Measurements from ENCODE around the gene ELFN1. TPM values are rescaled to one million over a fixed set of nuclear protein-coding genes. Genes with fewer than 3 reads are reported as not detected.

ELFN1 gene
- polyA plus RNA-seq, 1 of the 3 experiments (the other 2 are of a cell fraction) = 0.05 TPM

DNA sequence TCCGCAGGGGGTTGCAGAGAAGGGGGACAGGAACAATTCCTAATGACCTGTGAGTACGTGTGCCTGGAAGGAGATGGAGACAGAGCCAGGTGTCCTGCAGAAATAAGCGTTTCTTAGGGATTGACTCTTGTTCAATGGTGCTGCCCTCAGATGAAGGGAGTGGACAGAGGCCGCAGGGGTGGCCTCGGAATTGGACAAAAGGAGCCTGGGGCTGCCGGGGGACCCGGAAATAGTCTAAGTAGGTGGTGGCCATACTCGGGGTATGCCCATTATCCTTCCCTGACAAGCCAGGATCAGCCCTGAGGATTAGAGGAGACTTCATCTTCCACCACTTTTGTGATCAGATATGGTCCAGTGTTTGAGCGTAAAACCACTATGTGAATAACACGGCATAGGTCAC is 39.2 kb downstream of the ELFN1 start:
- H3K27ac ChIP-seq (ENCODE audit: low read depth in 2 of 2, low read length in 1 of 2) = no peak overlapping the region

More for the DNA sequence above, 39.2 kb downstream of the ELFN1 start:
- DNase-seq = peak; percentile 26
- TF ChIP-seq TAF1 (IDR thresholded peaks at IDR 0.05; ENCODE audit: borderline replicate concordance, low read depth, low read length) (no peak), SIN3A (IDR thresholded peaks at IDR 0.05; ENCODE audit: borderline replicate concordance, low read depth, low read length) (no peak), NFIC (IDR thresholded peaks at IDR 0.05; ENCODE audit: borderline replicate concordance) (no peak), ZBTB33 (IDR thresholded peaks at IDR 0.05; ENCODE audit: borderline replicate concordance, low read depth) (no peak), NRF1 (IDR thresholded peaks at IDR 0.05; ENCODE audit: low read depth, low read length) (no peak), CHD2 (IDR thresholded peaks at IDR 0.05; ENCODE audit: low read length, partially characterized antibody) (no peak), FOSL2 (IDR thresholded peaks at IDR 0.05; ENCODE audit: borderline replicate concordance, low read depth) (no peak), IRF3 (IDR thresholded peaks at IDR 0.05; ENCODE audit: low read depth, low read length) (no peak)
- TF ChIP-seq, protein P1, sequence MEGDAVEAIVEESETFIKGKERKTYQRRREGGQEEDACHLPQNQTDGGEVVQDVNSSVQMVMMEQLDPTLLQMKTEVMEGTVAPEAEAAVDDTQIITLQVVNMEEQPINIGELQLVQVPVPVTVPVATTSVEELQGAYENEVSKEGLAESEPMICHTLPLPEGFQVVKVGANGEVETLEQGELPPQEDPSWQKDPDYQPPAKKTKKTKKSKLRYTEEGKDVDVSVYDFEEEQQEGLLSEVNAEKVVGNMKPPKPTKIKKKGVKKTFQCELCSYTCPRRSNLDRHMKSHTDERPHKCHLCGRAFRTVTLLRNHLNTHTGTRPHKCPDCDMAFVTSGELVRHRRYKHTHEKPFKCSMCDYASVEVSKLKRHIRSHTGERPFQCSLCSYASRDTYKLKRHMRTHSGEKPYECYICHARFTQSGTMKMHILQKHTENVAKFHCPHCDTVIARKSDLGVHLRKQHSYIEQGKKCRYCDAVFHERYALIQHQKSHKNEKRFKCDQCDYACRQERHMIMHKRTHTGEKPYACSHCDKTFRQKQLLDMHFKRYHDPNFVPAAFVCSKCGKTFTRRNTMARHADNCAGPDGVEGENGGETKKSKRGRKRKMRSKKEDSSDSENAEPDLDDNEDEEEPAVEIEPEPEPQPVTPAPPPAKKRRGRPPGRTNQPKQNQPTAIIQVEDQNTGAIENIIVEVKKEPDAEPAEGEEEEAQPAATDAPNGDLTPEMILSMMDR (IDR thresholded peaks at IDR 0.05) = no peak
- no peak overlapping the region for H2AFZ ChIP-seq (ENCODE audit: low read depth)
- no peaks in the 10 kb centered on the region for H3K36me3 ChIP-seq (replicated peaks in 1 of 2; ENCODE audit: control insufficient read depth in 1 of 2, insufficient read depth in 2 of 2, low read length in 1 of 2)
- H3K9me3 ChIP-seq = peaks cover 8% of the 10 kb centered on the region; the same call in 1 of the 2 replicates
- CTCF ChIA-PET = interaction anchor here (0.6 to 2.2 kb wide), 8 partner anchors 11 to 492 kb away, joined by 3 to 7 read pairs (median 4); no protein-coding TSS in a partner anchor
- H3K27me3 ChIP-seq (ENCODE audit: insufficient read depth) = no peaks in the 10 kb centered on the region
- no peaks in the 10 kb centered on the region for H3K79me2 ChIP-seq (ENCODE audit: insufficient read depth)
- peaks cover 0 to 44% of the 10 kb centered on the region in 2 experiments; a peak in 2 of 4 replicates for H3K4me1 ChIP-seq (ENCODE audit: control insufficient read depth in 1 of 2, insufficient read depth in 2 of 2, low read depth in 1 of 2, low read length in 1 of 2)
- no peaks in the 10 kb centered on the region for H3K9me2 ChIP-seq
- H3K9ac ChIP-seq = no peak overlapping the region
- 69% methylated on average over 10 of the region's 10 CpGs for WGBS (ENCODE audit: low lambda C conversion rate)
- H3K4me3 ChIP-seq (ENCODE audit: low read depth in 2 of 2, low read length in 1 of 2) = no peak overlapping the region; a peak in 1 of 4 replicates
- POLR2A ChIA-PET = no interaction called here
- H3K4me2 ChIP-seq = no peak overlapping the region
- H4K20me1 ChIP-seq (ENCODE audit: insufficient read depth) = no peaks in the 10 kb centered on the region
- no peaks in the 10 kb centered on the region for H3F3A ChIP-seq (replicated peaks; ENCODE audit: insufficient read depth)
